ENCODE measurements around the gene CRB1.

GRCh38 chr1:197444755-197445154, 176.7 kb downstream of the CRB1 start:
- no peak for TF ChIP-seq CTCF (IDR thresholded peaks at IDR 0.05; ENCODE audit: low read depth, low read length, poor library complexity, severe bottlenecking)
- no peak for TF ChIP-seq EZH2phosphoT487 (IDR thresholded peaks at IDR 0.05; ENCODE audit: borderline replicate concordance, low read length)

All from DOHH2 (cell line).